Measurements from ENCODE around the gene GPR183.

The GPR183 gene

GRCh38 chr13:99298056-99298455, 9.1 kb downstream of the GPR183 start:
- no peak overlapping the region for H3K4me3 ChIP-seq (ENCODE audit: low read depth, low read length)
- DNase-seq (ENCODE audit: low read depth) = no peak
- no peak for TF ChIP-seq CTCF (IDR thresholded peaks at IDR 0.05; ENCODE audit: control insufficient read depth, extremely low read depth, insufficient read depth)

GRCh38 chr13:99297331-99297730, 9.9 kb downstream of the GPR183 start:
- H3K4me3 ChIP-seq (ENCODE audit: low read depth, low read length) = no peak overlapping the region
- no peak for DNase-seq (ENCODE audit: low read depth)
- no peak for TF ChIP-seq CTCF (IDR thresholded peaks at IDR 0.05; ENCODE audit: control insufficient read depth, extremely low read depth, insufficient read depth)

GRCh38 chr13:99296398-99296797, 10.8 kb downstream of the GPR183 start:
- H3K4me3 ChIP-seq (ENCODE audit: low read depth, low read length) = no peak overlapping the region
- TF ChIP-seq CTCF (IDR thresholded peaks at IDR 0.05; ENCODE audit: control insufficient read depth, extremely low read depth, insufficient read depth) = no peak
- DNase-seq (ENCODE audit: low read depth) = no peak

GRCh38 chr13:99295488-99296252, 11.5 kb downstream of the GPR183 start:
- DNase-seq (ENCODE audit: low read depth) = no peak
- no peak for TF ChIP-seq CTCF (IDR thresholded peaks at IDR 0.05; ENCODE audit: control insufficient read depth, extremely low read depth, insufficient read depth)
- H3K4me3 ChIP-seq (ENCODE audit: low read depth, low read length) = no peak overlapping the region

DNA sequence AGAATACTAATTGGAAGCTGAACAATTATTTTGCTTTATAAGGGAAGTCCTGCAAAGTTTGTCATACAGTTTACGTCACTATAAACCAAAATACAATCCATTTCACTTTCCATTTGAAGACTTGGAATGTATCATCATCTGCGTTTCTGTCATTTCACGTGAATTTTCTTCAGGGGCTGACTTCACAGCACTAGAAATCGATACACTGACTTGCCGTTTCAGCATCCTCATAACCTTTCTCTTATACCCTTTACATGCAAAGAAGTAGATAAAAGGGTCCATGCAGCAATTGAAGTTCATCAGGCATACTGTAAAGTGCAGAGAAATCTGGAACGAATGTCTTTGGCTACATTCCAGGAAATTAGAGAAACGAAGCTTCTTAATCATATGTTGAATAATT, 12.2 kb downstream of the GPR183 start:
- no peak for TF ChIP-seq CTCF (IDR thresholded peaks at IDR 0.05; ENCODE audit: control insufficient read depth, extremely low read depth, insufficient read depth)
- H3K4me3 ChIP-seq (ENCODE audit: low read depth, low read length) = no peak overlapping the region
- no peak for DNase-seq (ENCODE audit: low read depth)

DNA sequence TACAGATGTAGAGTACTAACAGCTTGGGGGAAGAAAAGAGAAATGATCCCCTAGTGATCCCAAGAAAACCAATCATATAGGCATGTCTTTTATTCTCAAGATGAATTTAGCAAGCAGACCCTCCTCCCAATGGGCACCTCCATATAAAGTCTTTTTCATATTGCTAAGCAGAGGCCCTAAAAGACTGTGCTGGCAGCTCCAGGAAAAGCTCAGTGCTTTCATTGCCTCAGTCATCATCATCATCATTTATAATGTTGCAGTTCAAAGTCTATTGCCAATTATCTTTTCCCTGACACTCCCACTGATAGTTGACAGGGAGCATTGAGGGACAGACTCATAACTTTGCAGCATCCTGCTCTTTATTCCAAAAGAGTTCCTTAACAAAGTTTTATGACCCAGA, 13.0 kb downstream of the GPR183 start:
- TF ChIP-seq CTCF (IDR thresholded peaks at IDR 0.05; ENCODE audit: control insufficient read depth, extremely low read depth, insufficient read depth) = no peak
- no peak overlapping the region for H3K4me3 ChIP-seq (ENCODE audit: low read depth, low read length)
- no peak for DNase-seq (ENCODE audit: low read depth)

DNA sequence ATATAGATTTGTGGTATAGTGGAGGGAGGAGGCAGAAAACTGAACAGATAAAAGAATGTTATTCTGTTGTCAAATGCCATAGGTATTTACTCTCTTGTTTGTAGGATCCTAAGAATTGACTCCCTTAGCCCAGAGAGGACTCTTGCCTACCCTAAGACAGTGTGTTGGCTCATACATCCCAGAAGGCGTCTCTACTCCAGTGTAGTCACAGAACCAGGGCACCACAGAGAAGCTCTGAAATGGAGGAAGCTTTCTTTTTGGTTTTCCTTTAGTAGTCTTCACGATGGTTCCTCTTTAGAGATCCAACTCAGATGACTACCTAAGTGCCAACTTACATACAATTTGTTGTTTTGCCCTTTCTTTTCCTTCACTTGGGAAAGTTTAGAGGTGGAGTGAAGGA, 14.0 kb downstream of the GPR183 start:
- TF ChIP-seq CTCF (IDR thresholded peaks at IDR 0.05; ENCODE audit: control insufficient read depth, extremely low read depth, insufficient read depth) = no peak
- no peak overlapping the region for H3K4me3 ChIP-seq (ENCODE audit: low read depth, low read length)
- DNase-seq (ENCODE audit: low read depth) = no peak

Data from LNCaP clone FGC (cell line).